Brain microvascular endothelial cell (primary cell): ENCODE results near the gene EPGN.

Experiments used
- DNase-seq: peaks from one replicate; pipeline ENCODE4 v3.0.0-alpha.2; 2020
- H3K27ac ChIP-seq: fragments of 250-450 bp; sonication (Bioruptor Pico); 2 replicates; pipeline ENCODE4 v1.5.1; 2020; ENCODE audit warnings: mild to moderate bottlenecking, moderate library complexity
- H3K27me3 ChIP-seq: fragments of 250-450 bp; sonication (Bioruptor Pico); replicated peaks from 2 replicates; pipeline ENCODE4 v1.5.1; 2020; ENCODE audit warnings: mild to moderate bottlenecking
- H3K36me3 ChIP-seq: fragments of 250-450 bp; sonication (Bioruptor Pico); replicated peaks from 2 replicates; pipeline ENCODE4 v1.5.1; 2020; ENCODE audit warnings: mild to moderate bottlenecking
- H3K4me3 ChIP-seq: 2 replicates; pipeline ENCODE4 v1.5.1; 2011; ENCODE audit warnings: low read depth, mild to moderate bottlenecking, control low read depth, low read length, moderate library complexity
- in situ Hi-C: cut with HindIII; loops from 2 replicates; pipeline ENCODE4 v1.10.0; 2017; ENCODE audit warnings: low sequenced_read_pairs, low pct_ligation_motif_present
- TF ChIP-seq, protein P1 (sequence below): IDR thresholded peaks from 2 replicates; pipeline ENCODE4 v1.5.1; 2011; ENCODE audit warnings: low read depth, mild to moderate bottlenecking, moderate library complexity, low read length, control low read depth, inconsistent platforms; ENCODE audit errors: missing control alignments

Gene EPGN

GRCh38 chr4:74325886-74326285 lies 17.6 kb downstream of the EPGN start:
- in situ Hi-C loops = no loop called here
- TF ChIP-seq, protein P1, sequence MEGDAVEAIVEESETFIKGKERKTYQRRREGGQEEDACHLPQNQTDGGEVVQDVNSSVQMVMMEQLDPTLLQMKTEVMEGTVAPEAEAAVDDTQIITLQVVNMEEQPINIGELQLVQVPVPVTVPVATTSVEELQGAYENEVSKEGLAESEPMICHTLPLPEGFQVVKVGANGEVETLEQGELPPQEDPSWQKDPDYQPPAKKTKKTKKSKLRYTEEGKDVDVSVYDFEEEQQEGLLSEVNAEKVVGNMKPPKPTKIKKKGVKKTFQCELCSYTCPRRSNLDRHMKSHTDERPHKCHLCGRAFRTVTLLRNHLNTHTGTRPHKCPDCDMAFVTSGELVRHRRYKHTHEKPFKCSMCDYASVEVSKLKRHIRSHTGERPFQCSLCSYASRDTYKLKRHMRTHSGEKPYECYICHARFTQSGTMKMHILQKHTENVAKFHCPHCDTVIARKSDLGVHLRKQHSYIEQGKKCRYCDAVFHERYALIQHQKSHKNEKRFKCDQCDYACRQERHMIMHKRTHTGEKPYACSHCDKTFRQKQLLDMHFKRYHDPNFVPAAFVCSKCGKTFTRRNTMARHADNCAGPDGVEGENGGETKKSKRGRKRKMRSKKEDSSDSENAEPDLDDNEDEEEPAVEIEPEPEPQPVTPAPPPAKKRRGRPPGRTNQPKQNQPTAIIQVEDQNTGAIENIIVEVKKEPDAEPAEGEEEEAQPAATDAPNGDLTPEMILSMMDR = no peak
- no peak overlapping the region for H3K4me3 ChIP-seq

DNA sequence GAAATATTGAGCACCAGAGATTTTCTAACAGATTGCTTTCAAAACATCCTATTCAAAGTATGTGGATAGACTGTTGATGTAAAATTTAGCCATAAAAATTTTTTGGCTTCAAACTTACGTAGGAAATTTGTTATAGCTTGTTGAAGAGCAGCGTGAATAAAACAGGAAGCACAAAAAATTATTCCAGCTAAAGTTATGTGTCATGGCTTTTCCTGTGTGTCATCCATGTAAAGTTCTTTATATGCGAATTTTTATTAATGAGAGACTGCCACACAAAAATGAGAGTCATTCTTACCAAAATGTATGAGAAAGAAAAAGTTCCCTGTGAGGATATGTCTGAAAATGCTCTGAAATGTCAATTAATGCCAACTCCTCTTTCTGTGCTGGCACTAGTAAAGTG lies 19.5 kb downstream of the EPGN start:
- TF ChIP-seq, protein P1 = no peak
- H3K4me3 ChIP-seq = no peak overlapping the region
- in situ Hi-C loops = no loop called here
- no peak for DNase-seq
- no peaks in the 10 kb centered on the region for H3K27me3 ChIP-seq
- no peaks in the 10 kb centered on the region for H3K36me3 ChIP-seq
- H3K27ac ChIP-seq = no peak overlapping the region

More at GRCh38 chr4:74325886-74326285, 17.6 kb downstream of the EPGN start:
- H3K27ac ChIP-seq = no peak overlapping the region
- no peaks in the 10 kb centered on the region for H3K36me3 ChIP-seq
- no peaks in the 10 kb centered on the region for H3K27me3 ChIP-seq
- DNase-seq = no peak

- no peak overlapping the region for H3K4me3 ChIP-seq
- in situ Hi-C loops = no loop called here
- TF ChIP-seq, protein P1 = no peak
- H3K27ac ChIP-seq = no peak overlapping the region
- no peaks in the 10 kb centered on the region for H3K27me3 ChIP-seq
- H3K36me3 ChIP-seq = no peaks in the 10 kb centered on the region
- no peak for DNase-seq
Observed at GRCh38 chr4:74328501-74328900, 20.2 kb downstream of the EPGN start.

DNA sequence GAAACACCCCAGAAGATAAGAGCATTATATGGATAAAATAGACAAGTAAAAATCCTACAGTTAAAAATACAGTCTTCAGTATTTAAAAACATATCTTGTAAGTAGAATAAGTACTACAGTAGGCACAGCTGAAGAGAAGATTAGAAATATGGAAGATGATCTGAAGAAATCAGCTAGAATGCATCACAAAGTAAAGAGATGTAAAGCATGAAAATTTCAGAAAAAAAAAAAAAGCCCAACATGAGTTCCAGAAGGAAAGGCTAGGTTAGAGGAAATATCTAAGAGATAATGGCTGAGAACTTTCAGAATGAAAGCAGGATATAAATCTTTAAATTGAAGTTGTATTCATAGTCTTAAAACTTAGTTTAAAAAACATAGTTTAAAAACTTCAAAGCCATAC lies 21.0 kb downstream of the EPGN start:
- no peaks in the 10 kb centered on the region for H3K36me3 ChIP-seq
- no peak for DNase-seq
- no peaks in the 10 kb centered on the region for H3K27me3 ChIP-seq
- TF ChIP-seq, protein P1 = no peak
- H3K27ac ChIP-seq = no peak overlapping the region
- in situ Hi-C loops = no loop called here
- H3K4me3 ChIP-seq = no peak overlapping the region

DNA sequence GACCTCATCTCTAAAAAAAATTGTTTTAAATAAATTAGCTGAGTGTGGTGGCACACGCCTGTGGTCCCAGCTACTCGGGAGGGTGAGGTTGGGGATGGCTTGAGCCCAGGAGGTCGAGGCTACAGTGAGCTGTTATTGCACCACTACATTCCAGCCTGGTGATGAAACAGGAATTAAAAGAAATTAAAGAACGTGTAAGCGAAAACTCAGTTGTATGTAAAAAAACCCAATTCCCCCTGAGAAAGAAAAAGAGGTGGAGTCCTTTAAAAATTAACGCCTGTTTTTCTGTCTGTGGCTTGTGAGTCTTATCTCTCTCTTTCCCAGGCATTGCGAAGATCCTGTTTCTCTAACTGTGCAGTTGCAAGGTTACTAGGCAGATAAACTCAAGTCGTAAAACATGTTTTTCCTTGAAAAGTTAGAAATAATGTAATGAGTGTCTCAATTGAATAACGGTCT lies 22.1 kb downstream of the EPGN start:
- Histone ChIP-seq H3K27me3 (no peaks in the 10 kb centered on the region), H3K27ac (no peak overlapping the region), H3K36me3 (no peaks in the 10 kb centered on the region), H3K4me3 (no peak overlapping the region)
- TF ChIP-seq, protein P1 = no peak
- in situ Hi-C loops = no loop called here
- no peak for DNase-seq

DNA sequence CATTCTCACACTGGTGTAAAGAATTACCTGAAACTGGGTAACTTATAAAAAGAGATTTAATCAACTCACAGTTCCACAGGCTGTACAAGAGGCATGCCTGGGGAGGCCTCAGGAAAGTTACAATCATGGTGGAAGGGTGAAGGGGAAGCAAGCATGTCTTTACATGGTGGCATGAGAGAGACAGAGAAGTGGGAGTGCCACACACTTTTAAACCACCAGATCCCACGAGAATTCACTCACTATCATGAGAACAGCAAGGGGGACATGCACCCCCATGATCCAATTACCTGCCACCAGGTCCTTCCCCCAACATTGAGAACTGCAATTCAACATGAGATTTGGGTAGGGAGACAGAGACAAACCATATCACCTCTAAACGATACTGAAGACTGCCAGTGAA lies 23.0 kb downstream of the EPGN start:
- Histone ChIP-seq H3K27me3 (no peaks in the 10 kb centered on the region), H3K4me3 (no peak overlapping the region), H3K36me3 (no peaks in the 10 kb centered on the region), H3K27ac (no peak overlapping the region)
- no peak for DNase-seq
- TF ChIP-seq, protein P1 = no peak
- in situ Hi-C loops = no loop called here
